ENCODE measurements around the gene THBS4.

THBS4 gene

GRCh38 chr5:80034559-80034958 is 589 bp upstream of the THBS4 start:
- no peak for TF ChIP-seq CTCF (IDR thresholded peaks at IDR 0.05; ENCODE audit: borderline replicate concordance, insufficient read depth, low read depth, low read length)
- H3K4me3 ChIP-seq (ENCODE audit: low read depth, low read length) = no peak overlapping the region

GRCh38 chr5:80035839-80036238 is 691 bp downstream of the THBS4 start:
- no peak overlapping the region for H3K4me3 ChIP-seq (ENCODE audit: low read depth, low read length)
- no peak for TF ChIP-seq CTCF (IDR thresholded peaks at IDR 0.05; ENCODE audit: borderline replicate concordance, insufficient read depth, low read depth, low read length)

- H3K4me3 ChIP-seq (ENCODE audit: low read depth, low read length) = no peak overlapping the region
- no peak for TF ChIP-seq CTCF (IDR thresholded peaks at IDR 0.05; ENCODE audit: borderline replicate concordance, insufficient read depth, low read depth, low read length)
Observed at GRCh38 chr5:80036615-80037014, 1.5 kb downstream of the THBS4 start.

- no peak for TF ChIP-seq CTCF (IDR thresholded peaks at IDR 0.05; ENCODE audit: borderline replicate concordance, insufficient read depth, low read depth, low read length)
- no peak overlapping the region for H3K4me3 ChIP-seq (ENCODE audit: low read depth, low read length)
Observed at GRCh38 chr5:80037366-80037765, 2.2 kb downstream of the THBS4 start.

- no peak overlapping the region for H3K4me3 ChIP-seq (ENCODE audit: low read depth, low read length)
- TF ChIP-seq CTCF (IDR thresholded peaks at IDR 0.05; ENCODE audit: borderline replicate concordance, insufficient read depth, low read depth, low read length) = no peak
Observed at GRCh38 chr5:80039650-80040049, 4.5 kb downstream of the THBS4 start.

GRCh38 chr5:80041527-80041926 is 6.4 kb downstream of the THBS4 start:
- H3K4me3 ChIP-seq (ENCODE audit: low read depth, low read length) = no peak overlapping the region
- TF ChIP-seq CTCF (IDR thresholded peaks at IDR 0.05; ENCODE audit: borderline replicate concordance, insufficient read depth, low read depth, low read length) = no peak

GRCh38 chr5:80042330-80042729 is 7.2 kb downstream of the THBS4 start:
- TF ChIP-seq CTCF (IDR thresholded peaks at IDR 0.05; ENCODE audit: borderline replicate concordance, insufficient read depth, low read depth, low read length) = no peak
- no peak overlapping the region for H3K4me3 ChIP-seq (ENCODE audit: low read depth, low read length)
